CD4-positive, alpha-beta T cell treated with Interleukin-4 for 1 hour (primary cell): ENCODE data around the gene ACTA2.

Experiments
- DNase-seq, 2 donors: peaks; one replicate each; pipeline ENCODE4 v3.0.0-alpha.2; 2020 to 2022

Gene ACTA2

DNA sequence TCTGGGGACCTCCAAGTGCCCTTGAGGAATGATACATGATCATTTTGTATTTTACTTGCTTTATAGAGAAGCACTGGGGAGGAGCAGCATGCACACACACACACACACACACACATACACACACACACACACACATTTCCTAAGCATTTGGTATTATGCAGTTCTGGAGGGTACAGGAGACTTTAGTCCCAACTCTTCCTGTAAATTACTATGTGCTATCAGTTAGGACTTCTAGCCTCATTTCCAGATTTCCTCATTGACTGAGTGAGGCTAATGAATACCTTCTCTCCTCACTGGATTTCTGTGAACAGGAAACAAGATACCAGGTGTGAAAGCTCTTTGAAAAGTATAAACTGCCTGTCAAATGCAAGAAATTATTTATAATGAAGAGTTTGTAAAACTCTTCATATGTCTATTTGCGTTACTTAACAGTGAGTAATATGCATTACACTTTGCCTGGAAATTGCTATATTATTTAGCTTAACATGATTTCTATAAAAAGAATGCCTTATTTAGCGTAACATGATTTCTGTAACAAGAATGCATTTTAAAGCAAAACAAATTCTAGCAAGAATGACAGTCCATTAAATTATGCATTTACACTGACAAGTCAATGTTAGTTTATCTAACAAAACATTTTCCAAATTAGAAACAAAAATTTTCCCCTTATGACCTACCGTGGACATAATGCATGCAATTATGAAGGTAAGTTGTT lies 34.2 kb downstream of the ACTA2 start:
- DNase-seq = no peak

DNA sequence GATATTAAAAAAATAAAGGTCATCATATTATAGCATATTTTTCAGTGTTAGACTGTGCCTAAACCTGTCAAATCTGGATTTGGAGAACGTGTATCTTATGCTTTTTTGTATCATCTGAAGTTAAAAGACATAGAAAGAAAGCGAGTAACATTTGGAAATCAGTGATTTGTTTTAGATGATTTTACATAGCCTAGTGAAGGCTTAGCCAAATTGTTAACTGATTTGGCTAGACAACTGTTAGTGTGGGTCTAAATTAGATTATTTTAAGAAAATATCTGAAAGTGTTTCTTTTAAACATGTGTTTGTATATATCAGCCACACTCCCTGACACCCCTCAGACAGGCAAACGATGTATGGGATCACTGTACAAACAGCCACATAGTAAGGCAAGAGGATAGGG lies 35.6 kb downstream of the ACTA2 start:
- DNase-seq = no peak

DNA sequence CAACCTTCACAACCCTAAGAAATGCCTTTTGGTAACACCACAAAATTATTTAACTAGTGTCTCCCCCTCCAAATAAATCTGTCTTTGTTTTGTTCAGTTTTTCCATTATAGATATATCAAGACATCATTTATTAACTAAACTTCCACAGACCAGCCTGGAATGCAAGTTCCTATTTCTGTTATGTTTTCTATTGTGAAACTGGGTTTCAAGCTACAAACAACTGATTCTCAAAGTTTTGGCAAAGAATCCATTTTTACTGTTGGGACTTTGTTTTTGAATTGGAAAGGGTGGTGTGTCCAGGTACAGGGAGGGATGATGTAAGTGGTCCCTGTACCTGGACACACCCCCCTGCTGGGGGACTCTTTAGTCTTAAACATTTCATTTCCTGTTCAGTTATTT lies 36.3 kb downstream of the ACTA2 start:
- DNase-seq = no peak

DNA sequence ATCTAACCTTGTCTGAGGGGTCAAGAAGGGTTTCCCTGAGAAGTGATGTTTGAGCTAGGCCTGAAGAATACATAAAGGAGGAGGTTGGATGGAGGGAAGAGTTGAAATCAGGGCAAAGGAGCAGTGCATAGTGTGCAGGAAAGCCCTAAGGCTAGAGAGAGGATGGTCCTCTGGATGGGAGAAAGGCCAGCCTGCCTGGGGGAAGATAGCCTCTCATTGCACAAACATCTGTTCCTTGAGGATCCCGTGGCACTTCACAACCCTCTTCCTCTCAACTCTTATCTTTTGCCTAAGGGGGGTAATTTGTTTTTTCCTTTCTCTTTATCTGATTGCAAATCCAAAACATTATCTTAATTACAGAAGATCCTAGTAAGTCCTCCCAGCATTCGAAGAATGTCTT lies 36.8 kb downstream of the ACTA2 start:
- no peak for DNase-seq

DNA sequence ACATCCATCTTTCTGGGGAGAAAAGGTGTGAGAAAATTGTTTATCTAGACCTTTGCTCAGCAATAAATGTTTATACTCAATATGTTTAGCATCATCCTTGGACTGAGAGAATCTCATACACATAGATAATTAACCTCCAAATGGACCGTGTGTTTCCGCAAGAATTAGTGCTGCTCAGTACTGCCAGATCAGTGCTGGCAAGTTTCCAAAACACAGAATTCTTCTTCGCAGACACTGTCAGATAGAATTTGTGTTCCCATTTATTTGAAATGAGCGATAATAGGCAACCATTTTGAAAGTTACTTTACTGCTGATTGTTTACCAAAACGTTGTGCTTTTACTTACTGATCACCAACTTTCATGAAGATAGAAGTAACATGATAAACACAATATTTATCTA lies 38.8 kb downstream of the ACTA2 start:
- DNase-seq = no peak

DNA sequence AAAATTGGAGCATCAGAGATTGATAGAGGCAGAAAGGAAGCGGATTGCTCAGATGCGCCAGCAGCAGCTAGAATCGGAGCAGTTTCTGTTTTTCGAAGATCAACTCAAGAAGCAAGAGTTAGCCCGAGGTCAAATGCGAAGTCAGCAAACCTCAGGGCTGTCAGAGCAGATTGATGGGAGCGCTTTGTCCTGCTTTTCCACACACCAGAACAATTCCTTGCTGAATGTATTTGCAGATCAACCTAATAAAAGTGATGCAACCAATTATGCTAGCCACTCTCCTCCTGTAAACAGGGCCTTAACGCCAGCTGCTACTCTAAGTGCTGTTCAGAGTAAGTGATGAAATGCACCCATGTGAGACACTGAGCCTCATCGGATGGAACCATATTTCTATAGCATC lies 39.4 kb downstream of the ACTA2 start:
- no peak for DNase-seq

- no peak for DNase-seq
Measured at GRCh38 chr10:88911851-88912250, 40.7 kb downstream of the ACTA2 start.

GRCh38 chr10:88911116-88911515 lies 41.5 kb downstream of the ACTA2 start:
- no peak for DNase-seq

DNA sequence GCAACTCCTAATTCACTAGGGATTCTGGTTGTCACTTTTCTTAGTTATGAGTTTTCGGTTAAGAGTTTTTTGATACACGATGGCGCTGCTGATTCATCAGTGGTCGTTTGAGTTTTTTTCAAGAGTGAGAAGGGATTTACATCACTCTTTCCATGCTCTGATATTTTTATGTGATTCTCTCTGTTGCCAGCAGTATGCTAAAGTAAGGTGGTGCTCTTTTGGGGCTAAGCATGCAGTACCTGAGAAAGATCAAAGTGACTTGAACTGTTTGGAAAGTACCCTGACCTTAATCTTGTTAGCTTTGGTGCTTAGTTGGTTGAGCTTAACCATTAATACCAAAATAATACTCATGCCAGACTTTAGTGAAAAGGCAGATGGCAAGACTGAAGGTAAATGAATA lies 44.4 kb downstream of the ACTA2 start:
- no peak for DNase-seq

DNA sequence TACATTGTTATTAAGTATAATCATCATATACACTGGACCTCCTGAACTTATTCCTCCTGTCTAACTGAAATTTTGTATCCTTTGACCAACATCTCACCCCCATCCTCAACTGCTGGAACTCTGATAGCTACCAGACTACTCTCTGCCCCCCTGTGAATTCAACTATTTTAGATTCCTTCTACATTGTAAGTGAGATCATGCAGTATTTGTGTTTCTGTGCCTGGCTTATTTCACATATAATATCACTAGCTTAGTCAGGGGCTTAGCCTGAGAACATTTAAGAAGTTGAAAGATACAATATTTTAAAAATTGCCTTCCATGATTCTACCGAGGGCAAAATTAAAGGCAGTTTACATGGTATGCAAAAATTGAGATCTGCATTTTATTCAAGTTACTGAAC lies 45.7 kb downstream of the ACTA2 start:
- no peak for DNase-seq

DNA sequence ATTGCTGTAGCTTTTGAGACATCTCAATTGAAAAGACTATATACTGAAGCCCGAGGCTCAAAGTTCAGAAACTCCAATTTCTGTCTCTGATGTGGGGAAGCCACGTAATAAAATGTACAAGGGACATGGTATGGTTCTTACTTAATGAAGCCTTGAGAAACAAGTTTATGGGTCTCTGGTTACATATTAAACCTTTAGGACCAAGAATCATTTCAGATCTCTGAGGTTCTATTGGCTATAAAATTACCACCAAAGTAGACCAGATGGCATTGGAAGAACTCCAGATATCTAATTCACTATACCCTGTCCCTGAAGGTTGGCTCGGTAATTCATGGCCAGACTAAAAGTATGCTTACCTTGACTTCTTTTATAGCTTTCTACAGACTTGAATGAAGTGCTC lies 48.9 kb downstream of the ACTA2 start:
- no peak for DNase-seq

DNA sequence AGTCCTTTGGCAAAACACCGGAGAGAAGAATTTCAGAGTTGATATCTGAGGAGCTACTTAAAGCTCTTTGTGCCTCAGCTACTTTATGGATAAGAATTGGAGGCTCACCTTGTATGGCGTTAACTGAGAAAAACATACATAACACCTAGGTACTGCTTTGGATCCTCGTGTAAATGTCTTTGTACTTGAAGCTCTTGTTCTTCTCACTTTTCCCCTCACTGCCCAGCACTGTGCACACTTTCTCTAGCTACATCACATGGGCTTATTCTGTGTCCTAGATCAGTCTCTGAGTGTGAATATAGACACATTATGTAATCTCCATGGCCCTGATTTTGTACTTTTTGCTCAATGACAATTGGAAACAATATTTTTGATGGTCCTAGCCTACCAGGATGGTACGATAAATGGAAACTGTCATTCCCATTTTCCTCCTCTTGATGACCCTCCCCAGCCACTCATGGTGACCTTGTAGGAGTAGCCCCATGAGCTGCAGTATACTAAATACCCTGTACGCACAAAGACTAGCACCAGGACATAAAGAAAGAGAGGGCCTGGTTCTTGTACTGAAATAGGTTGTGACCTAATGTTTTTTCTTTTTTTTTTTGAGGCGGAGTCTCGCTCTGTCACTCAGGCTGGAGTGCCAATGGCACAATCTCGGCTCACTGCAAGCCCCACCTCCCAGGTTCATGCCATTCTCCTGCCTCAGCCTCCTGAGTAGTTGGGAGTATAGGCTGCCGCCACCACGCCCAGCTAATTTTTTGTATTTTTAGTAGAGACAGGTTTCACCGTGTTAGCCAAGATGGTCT lies 50.4 kb downstream of the ACTA2 start:
- DNase-seq = no peak

GRCh38 chr10:88901206-88901983 lies 51.2 kb downstream of the ACTA2 start:
- DNase-seq = peak in 1 of 2 donors; percentile 31

- DNase-seq = no peak
Measured at GRCh38 chr10:88899886-88900285, 52.7 kb downstream of the ACTA2 start.

DNA sequence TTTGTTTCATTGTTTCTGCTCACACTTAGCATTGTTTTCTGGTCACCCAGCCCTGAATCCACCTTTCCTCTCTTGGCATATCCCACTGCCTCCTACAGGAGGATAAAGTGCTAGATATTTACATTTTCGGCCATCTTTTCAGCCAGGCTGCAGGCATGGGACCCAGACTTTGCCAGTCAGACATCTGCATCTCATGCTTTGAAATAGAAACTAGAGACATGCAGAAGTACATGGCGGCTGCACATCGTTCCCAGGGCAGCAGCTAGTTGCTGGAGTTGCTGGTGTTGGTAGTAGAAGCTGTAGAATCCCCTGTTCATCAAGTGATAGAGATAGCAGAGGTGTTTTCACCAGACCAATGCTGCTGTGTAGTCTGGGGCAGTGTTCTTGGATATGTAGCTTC lies 53.8 kb downstream of the ACTA2 start:
- no peak for DNase-seq

DNA sequence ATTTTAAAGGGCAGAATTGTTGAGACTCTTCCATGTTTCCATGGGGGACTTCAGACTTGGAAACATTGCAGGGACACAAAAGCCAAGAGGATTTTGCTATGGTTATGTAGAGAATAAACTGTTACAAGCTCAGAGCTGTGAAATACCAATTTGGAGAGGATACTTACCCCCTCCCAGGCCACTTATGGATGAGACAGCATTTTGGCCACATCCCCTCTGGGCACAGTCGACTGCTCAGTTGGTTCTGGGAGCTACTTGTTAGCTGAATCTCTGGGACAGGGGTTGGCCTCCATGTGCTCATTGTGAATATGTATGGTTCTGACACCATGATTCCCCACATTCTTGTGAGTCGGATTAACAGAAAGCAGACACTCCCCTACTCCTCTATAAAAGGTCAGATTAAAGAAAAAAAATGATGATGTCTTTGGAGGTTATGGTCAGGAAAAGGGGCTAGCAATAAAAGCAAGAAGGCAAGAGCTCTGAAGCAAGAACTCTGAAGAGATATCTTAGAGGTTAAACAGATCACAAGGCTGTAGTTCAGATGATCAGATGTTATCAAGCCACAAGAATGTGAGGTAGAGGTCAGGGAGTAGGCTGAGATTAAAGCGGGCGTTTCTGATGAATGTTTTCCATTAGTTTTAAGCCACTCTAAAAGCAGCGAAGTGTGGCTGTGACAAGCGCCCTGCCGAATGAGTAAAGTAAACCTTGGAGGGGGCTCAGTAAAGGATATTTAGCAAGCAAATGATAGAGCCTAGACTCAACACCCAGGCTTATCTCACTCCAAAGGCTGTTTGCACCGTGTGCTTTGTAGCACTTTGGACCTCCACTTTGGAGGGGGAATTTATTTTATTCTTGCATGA lies 55.3 kb downstream of the ACTA2 start:
- no peak for DNase-seq

DNA sequence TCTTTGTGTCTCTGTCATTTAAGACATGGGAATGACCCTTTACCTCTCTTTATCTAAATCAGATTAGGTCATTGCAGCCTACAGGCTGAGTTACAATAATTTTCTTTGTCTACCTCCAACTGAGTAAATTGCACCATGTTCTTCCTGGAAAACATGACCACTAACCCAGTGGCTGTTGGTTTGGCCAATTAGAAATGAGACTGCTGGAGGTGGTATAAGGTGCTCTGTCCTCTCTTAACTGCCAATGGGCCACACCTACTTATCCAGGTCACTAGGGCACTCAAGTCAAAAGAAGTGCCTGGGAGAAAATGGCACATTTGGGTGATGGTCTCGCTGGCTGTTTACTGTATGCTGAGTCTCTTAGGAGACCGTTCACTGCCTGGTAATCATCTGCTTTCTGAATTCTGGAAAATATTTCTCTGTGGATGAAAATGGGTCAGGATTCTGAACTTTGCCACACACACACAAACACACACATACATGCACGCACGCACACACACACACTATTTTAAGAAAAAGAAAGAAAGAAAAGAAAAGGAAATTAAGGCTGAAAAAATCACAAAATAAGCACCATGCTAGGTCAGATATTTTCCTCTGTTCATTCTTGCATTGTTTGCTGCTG lies 56.1 kb downstream of the ACTA2 start:
- no peak for DNase-seq

GRCh38 chr10:88895250-88895649 lies 57.3 kb downstream of the ACTA2 start:
- no peak for DNase-seq

DNA sequence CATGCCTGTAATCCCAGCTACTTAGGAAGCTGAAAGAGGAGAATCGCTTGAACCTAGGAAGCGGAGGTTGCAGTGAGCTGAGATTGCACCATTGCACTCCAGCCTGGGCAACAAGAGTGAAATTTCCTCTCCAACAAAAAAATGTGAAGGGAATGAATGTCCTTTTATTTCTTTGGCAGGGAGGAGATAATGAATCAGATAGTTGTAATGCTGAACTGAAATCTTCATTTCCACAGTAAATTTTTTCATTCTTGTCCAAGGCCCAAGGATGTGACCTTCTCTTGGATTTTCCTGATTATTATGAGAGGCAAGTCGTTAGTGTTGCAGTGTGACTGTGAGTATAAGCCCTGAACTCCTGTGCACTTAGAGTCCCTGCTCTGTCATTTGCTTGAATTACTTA lies 59.0 kb downstream of the ACTA2 start:
- no peak for DNase-seq

DNA sequence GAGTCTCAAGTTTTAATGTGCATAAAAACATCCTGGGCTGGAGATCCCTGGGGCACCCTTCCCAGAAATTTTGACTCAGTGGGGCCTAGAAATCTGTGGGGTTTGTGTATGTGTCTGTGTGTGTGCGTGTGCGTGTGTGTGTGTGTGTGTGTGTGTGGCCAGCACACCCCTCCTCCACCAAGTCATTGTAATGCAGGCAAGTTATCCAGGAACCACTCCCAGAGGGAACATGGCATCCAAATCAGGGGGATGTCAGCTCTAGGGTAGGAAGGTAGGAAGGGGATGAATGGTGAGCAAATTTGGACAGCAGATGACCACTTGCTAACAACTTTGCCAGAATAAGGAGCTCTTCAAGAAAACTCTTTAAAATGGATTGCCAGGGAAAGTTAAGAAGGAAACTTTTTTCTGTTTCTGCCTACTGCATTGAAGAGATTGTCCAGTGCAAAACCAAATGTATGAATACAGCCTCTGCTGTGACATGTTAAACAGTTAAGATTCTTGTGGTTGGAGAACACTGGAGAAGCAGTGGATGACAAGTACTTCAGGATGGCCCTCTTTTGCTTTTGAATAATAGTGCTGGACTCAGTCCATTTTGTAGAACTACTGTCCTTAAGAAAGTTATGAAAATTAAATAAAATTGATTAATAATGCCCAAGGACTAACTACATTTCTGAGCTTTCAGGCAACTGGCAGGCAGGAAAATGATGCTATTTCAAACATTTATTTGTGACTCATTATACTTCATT lies 60.2 kb downstream of the ACTA2 start:
- no peak for DNase-seq

DNA sequence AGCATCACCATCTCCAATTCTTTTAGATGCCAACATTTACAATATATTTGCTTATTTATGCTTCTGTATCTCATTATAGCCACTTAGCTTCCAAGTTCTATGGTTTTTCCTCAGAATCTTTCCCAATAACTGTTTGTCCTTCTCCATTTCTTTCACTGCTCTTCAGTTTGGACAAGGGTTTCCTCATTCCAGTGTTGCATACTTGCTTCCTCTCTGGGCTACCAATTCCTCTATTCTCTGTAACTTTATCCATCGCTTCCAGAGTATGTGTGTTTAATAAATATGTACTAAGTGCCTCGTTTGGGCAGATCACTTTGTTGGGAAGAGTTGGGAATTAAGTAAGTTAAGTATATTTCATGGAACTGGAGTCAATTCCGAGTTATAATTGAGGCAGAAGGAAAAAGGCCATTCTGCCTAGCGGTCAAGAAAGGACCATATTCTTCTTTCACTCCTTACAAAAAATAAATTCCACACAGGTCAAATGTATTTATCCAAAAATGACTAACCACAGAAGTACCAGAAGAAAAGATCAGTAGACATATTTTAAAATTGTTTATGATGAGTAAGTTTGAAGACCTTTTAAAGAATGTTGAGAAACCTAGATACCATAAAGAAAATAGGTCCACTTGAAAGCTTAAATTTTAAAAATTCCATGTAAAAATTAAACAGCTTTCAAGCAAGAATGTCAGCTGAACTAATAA lies 61.7 kb downstream of the ACTA2 start:
- DNase-seq = no peak
